ENCODE results near the gene RPL9.
A peak's percentile ranks its signal among the peaks of the same experiment; 100 is the strongest.
"Not testable (repeated sequence)": the region's sequence is repeated elsewhere in the genome, so short reads cannot be mapped to it uniquely, and the experiment has no call there.

RPL9 gene

GRCh38 chr4:39458505-39459300 is at the start of gene RPL9, which contains the start of gene LIAS:
TSS of gene RPL9 (minus strand) at chr4:39458922. CDS start at chr4:39458439, 483 bp downstream.
TSS of gene LIAS (plus strand) at chr4:39459056. CDS start at chr4:39459118, 62 bp downstream.
- DNase-seq = peak; percentile 88

- DNase-seq = no peak
Measured at GRCh38 chr4:39505581-39505980, 46.9 kb upstream of the RPL9 start.

GRCh38 chr4:39504538-39504937 is 45.8 kb upstream of the RPL9 start:
- DNase-seq = no peak

GRCh38 chr4:39502664-39503035 is 43.9 kb upstream of the RPL9 start:
- not testable (repeated sequence) for DNase-seq

- no peak for DNase-seq
Measured at GRCh38 chr4:39502019-39502663, 43.4 kb upstream of the RPL9 start.

- DNase-seq = no peak
Measured at GRCh38 chr4:39498727-39499020, 40.0 kb upstream of the RPL9 start.

- no peak for DNase-seq
Measured at GRCh38 chr4:39497909-39498726, 39.4 kb upstream of the RPL9 start.

GRCh38 chr4:39495446-39496213 is 36.9 kb upstream of the RPL9 start:
- no peak for DNase-seq

GRCh38 chr4:39494354-39494753 is 35.6 kb upstream of the RPL9 start:
- DNase-seq = no peak

- DNase-seq = no peak
Measured at GRCh38 chr4:39490322-39490721, 31.6 kb upstream of the RPL9 start.

- DNase-seq = no peak
Measured at GRCh38 chr4:39486221-39486804, 27.6 kb upstream of the RPL9 start.

GRCh38 chr4:39484582-39485272 is 26.0 kb upstream of the RPL9 start:
- DNase-seq = no peak

GRCh38 chr4:39480902-39481695 is 22.4 kb upstream of the RPL9 start:
- DNase-seq = no peak

- no peak for DNase-seq
Measured at GRCh38 chr4:39480251-39480650, 21.5 kb upstream of the RPL9 start.

- DNase-seq = no peak
Measured at GRCh38 chr4:39476187-39476895, 17.6 kb upstream of the RPL9 start.

GRCh38 chr4:39472396-39472795 is 13.7 kb upstream of the RPL9 start:
- no peak for DNase-seq

- no peak for DNase-seq
Measured at GRCh38 chr4:39470402-39470801, 11.7 kb upstream of the RPL9 start.

- DNase-seq = peak; percentile 47
Measured at GRCh38 chr4:39469429-39470077, 10.8 kb upstream of the RPL9 start.

- DNase-seq = no peak
Measured at GRCh38 chr4:39467464-39467863, 8.7 kb upstream of the RPL9 start.

- DNase-seq = no peak
Measured at GRCh38 chr4:39466747-39467146, 8.0 kb upstream of the RPL9 start.

Measured in NCI-H226 (cell line).